ENCODE measurements around the gene SCAMP3.

SCAMP3 gene

GRCh38 chr1:155304558-155305063 lies 42.5 kb upstream of the SCAMP3 start:
- Histone ChIP-seq H3K4me1 (ENCODE audit: control insufficient read depth in 1 of 2, insufficient read depth in 1 of 2, low read depth in 1 of 2, low read length in 1 of 2) (peaks cover 12 to 16% of the 10 kb centered on the region in 2 experiments), H3K36me3 (no peaks in the 10 kb centered on the region), H3K9me3 (no peaks in the 10 kb centered on the region), H3K27me3 (no peaks in the 10 kb centered on the region), H3K4me3 (ENCODE audit: low read depth in 1 of 2, low read length in 1 of 2) (no peak overlapping the region), H3K27ac (no peak overlapping the region)
- TF ChIP-seq CTCF (IDR thresholded peaks at IDR 0.05): no peak

GRCh38 chr1:155301342-155301841 lies 39.2 kb upstream of the SCAMP3 start, which contains the start of gene PKLR:
Gene PKLR, minus strand, starts transcription at chr1:155301438. Its CDS starts 43 bp downstream, at chr1:155301395.
- Histone ChIP-seq H3K36me3 (no peaks in the 10 kb centered on the region), H3K27ac (no peak within 1 kb of the TSS), H3K27me3 (peaks cover 13% of the 10 kb centered on the region), H3K9me3 (no peaks in the 10 kb centered on the region), H3K4me1 (ENCODE audit: control insufficient read depth in 1 of 2, insufficient read depth in 1 of 2, low read depth in 1 of 2, low read length in 1 of 2) (no peaks in the 10 kb centered on the region), H3K4me3 (ENCODE audit: low read depth in 1 of 2, low read length in 1 of 2) (no peak within 1 kb of the TSS)
- no peak for TF ChIP-seq CTCF (IDR thresholded peaks at IDR 0.05)

- Histone ChIP-seq H3K9me3 (no peaks in the 10 kb centered on the region), H3K27me3 (peaks cover 19% of the 10 kb centered on the region), H3K27ac (no peak overlapping the region), H3K36me3 (no peaks in the 10 kb centered on the region), H3K4me1 (ENCODE audit: control insufficient read depth in 1 of 2, insufficient read depth in 1 of 2, low read depth in 1 of 2, low read length in 1 of 2) (no peaks in the 10 kb centered on the region), H3K4me3 (ENCODE audit: low read depth in 1 of 2, low read length in 1 of 2) (no peak overlapping the region)
- TF ChIP-seq CTCF (IDR thresholded peaks at IDR 0.05): no peak
Observed at GRCh38 chr1:155300553-155301329, 38.6 kb upstream of the SCAMP3 start.

- no peaks in the 10 kb centered on the region for H3K9me3 ChIP-seq
- TF ChIP-seq CTCF (IDR thresholded peaks at IDR 0.05): no peak
- H3K36me3 ChIP-seq: no peaks in the 10 kb centered on the region
- no peak overlapping the region for H3K27ac ChIP-seq
- no peak overlapping the region for H3K4me3 ChIP-seq (ENCODE audit: low read depth in 1 of 2, low read length in 1 of 2)
- H3K27me3 ChIP-seq: peaks cover 27% of the 10 kb centered on the region
- H3K4me1 ChIP-seq (ENCODE audit: control insufficient read depth in 1 of 2, insufficient read depth in 1 of 2, low read depth in 1 of 2, low read length in 1 of 2): no peaks in the 10 kb centered on the region
Observed at GRCh38 chr1:155300024-155300423, 37.9 kb upstream of the SCAMP3 start.

GRCh38 chr1:155297384-155297783 lies 35.2 kb upstream of the SCAMP3 start:
- peaks cover 53% of the 10 kb centered on the region for H3K27me3 ChIP-seq
- no peak overlapping the region for H3K27ac ChIP-seq
- H3K9me3 ChIP-seq: no peaks in the 10 kb centered on the region
- no peaks in the 10 kb centered on the region for H3K4me1 ChIP-seq (ENCODE audit: control insufficient read depth in 1 of 2, insufficient read depth in 1 of 2, low read depth in 1 of 2, low read length in 1 of 2)
- H3K4me3 ChIP-seq (ENCODE audit: low read depth in 1 of 2, low read length in 1 of 2): no peak overlapping the region
- no peak for TF ChIP-seq CTCF (IDR thresholded peaks at IDR 0.05)
- H3K36me3 ChIP-seq: no peaks in the 10 kb centered on the region

All from neutrophil (primary cell).